H1 (cell line): ENCODE results near the gene CUL4A. TPM values are rescaled to one million over a fixed set of nuclear protein-coding genes. Genes with fewer than 3 reads are reported as not detected.

Experiments
- CTCF ChIA-PET: fragments of 300-600 bp; sonication (Branson Sonifier 250); formaldehyde crosslinking; loops from one replicate; lab custom pipeline; 2021; ENCODE audit not compliant: partially characterized antibody; lab: Charles Lee
- POLR2A ChIA-PET: fragments of 300-600 bp; sonication (Branson Sonifier 250); formaldehyde crosslinking; loops from one replicate; lab custom pipeline; 2021; ENCODE audit warnings: inconsistent platforms; ENCODE audit not compliant: partially characterized antibody; lab: Charles Lee
- DNase-seq, 2 experiments: peaks; one replicate each; pipeline versions ENCODE4 v3.0.0 to v3.0.0-alpha.2; 2010 to 2022; ENCODE audit warnings: low spot score in 2 of 2, low read depth in 1 of 2, mixed read lengths in 1 of 2
- FAIRE-seq: peaks from 2 replicates; lab custom pipeline; 2011; peaks lifted over from hg19 to GRCh38; lab: Jason Lieb, UNC
- H2AFZ ChIP-seq: 2 replicates; pipeline ENCODE4 v1.8.1; 2012; ENCODE audit warnings: low read length, inconsistent platforms
- H2AK5ac ChIP-seq: 2 replicates; pipeline ENCODE4 v1.6.1; 2013; ENCODE audit warnings: low read depth, low read length
- H2BK120ac ChIP-seq: replicated peaks from 2 replicates; pipeline ENCODE3; 2013; ENCODE audit warnings: low read depth, low read length, inconsistent platforms
- H2BK12ac ChIP-seq: 2 replicates; pipeline ENCODE4 v1.6.1; 2013; ENCODE audit warnings: low read depth, low read length
- H2BK15ac ChIP-seq: 2 replicates; pipeline ENCODE4 v1.6.1; 2013; ENCODE audit warnings: low read length
- H2BK20ac ChIP-seq: 2 replicates; pipeline ENCODE4 v1.6.1; 2013; ENCODE audit warnings: low read length
- H2BK5ac ChIP-seq: 2 replicates; pipeline ENCODE4 v1.6.1; 2013; ENCODE audit warnings: low read depth, low read length
- H3K14ac ChIP-seq: 2 replicates; pipeline ENCODE4 v1.6.1; 2013; ENCODE audit warnings: inconsistent platforms; ENCODE audit not compliant: insufficient read length
- H3K18ac ChIP-seq: 2 replicates; pipeline ENCODE4 v1.6.1; 2013; ENCODE audit warnings: low read length; ENCODE audit errors: extremely low read depth
- H3K23ac ChIP-seq: 2 replicates; pipeline ENCODE4 v1.6.1; 2013; ENCODE audit warnings: inconsistent platforms; ENCODE audit not compliant: insufficient read length
- H3K23me2 ChIP-seq: 2 replicates; pipeline ENCODE4 v1.6.1; 2013; ENCODE audit warnings: low read depth, low read length
- H3K27ac ChIP-seq: 2 replicates; pipeline ENCODE4 v1.6.1; 2011; ENCODE audit warnings: low read depth, low read length, inconsistent platforms
- H3K27me3 ChIP-seq, 4 experiments: replicated peaks in 1 of 4; 1 replicate in 1 of 4; 2 replicates in 3 of 4; pipeline versions ENCODE4 v1.6.1 to v1.8.1; 2011 to 2013; ENCODE audit warnings: low read length in 3 of 4, mild to moderate bottlenecking in 3 of 4, inconsistent platforms in 2 of 4, mixed read lengths in 2 of 4, moderate library complexity in 1 of 4; ENCODE audit not compliant: control insufficient read depth in 3 of 4, insufficient read depth in 3 of 4; ENCODE audit errors: extremely low read depth in 1 of 4
- H3K36me3 ChIP-seq, 4 experiments: 2 replicates each; pipeline versions ENCODE4 v1.6.1 to v1.8.1; 2011 to 2013; ENCODE audit warnings: mild to moderate bottlenecking in 4 of 4, low read length in 3 of 4, moderate library complexity in 2 of 4, control low read depth in 1 of 4, inconsistent platforms in 1 of 4; ENCODE audit not compliant: insufficient read depth in 4 of 4, control insufficient read depth in 2 of 4
- H3K4ac ChIP-seq: replicated peaks from 2 replicates; pipeline ENCODE3; 2013; ENCODE audit warnings: low read length, low read depth, mixed read lengths, inconsistent platforms; ENCODE audit not compliant: insufficient read length
- H3K4me1 ChIP-seq, 4 experiments: replicated peaks in 1 of 4; 1 replicate in 1 of 4; 2 replicates in 3 of 4; pipeline versions ENCODE4 v1.6.1 to v1.8.1; 2011 to 2013; ENCODE audit warnings: low read length in 3 of 4, inconsistent platforms in 2 of 4, mixed read lengths in 1 of 4; ENCODE audit not compliant: insufficient read depth in 4 of 4, control insufficient read depth in 3 of 4
- H3K4me2 ChIP-seq, 2 experiments: 2 replicates each; pipeline versions ENCODE4 v1.6.1 to v1.8.1; 2011 to 2013; ENCODE audit warnings: low read depth in 2 of 2, low read length in 2 of 2, control low read depth in 1 of 2, inconsistent platforms in 1 of 2, mild to moderate bottlenecking in 1 of 2; ENCODE audit not compliant: insufficient read depth in 1 of 2
- H3K4me3 ChIP-seq, 4 experiments: fragments of 200-600, 300-600 bp in 1 of 4; sonication (generic), shearing (Covaris generic), sonication (Bioruptor Twin) in 1 of 4; 2 replicates each; pipeline versions ENCODE4 v1.5.1 to v1.8.1; 2011 to 2016; ENCODE audit warnings: low read length in 4 of 4, low read depth in 3 of 4, control low read depth in 2 of 4, inconsistent platforms in 2 of 4, mild to moderate bottlenecking in 2 of 4, mixed read lengths in 1 of 4, moderate library complexity in 1 of 4; ENCODE audit not compliant: insufficient read depth in 2 of 4; ENCODE audit errors: extremely low read depth in 1 of 4
- H3K56ac ChIP-seq: replicated peaks from 2 replicates; pipeline ENCODE3; 2013; ENCODE audit warnings: low read depth, mild to moderate bottlenecking, mixed read lengths, low read length, inconsistent platforms; ENCODE audit not compliant: insufficient read length
- H3K79me1 ChIP-seq: 2 replicates; pipeline ENCODE4 v1.6.1; 2013; ENCODE audit warnings: low read depth, low read length, control low read depth
- H3K79me2 ChIP-seq, 2 experiments: 2 replicates each; pipeline versions ENCODE4 v1.6.1 to v1.8.1; 2012 to 2013; ENCODE audit warnings: low read length in 2 of 2, mild to moderate bottlenecking in 2 of 2, inconsistent platforms in 1 of 2; ENCODE audit not compliant: insufficient read depth in 2 of 2, control insufficient read depth in 1 of 2
- H3K9ac ChIP-seq, 4 experiments: replicated peaks in 1 of 4; 1 replicate in 1 of 4; 2 replicates in 3 of 4; pipeline versions ENCODE4 v1.6.1 to v1.8.1; 2011 to 2013; ENCODE audit warnings: low read depth in 3 of 4, low read length in 3 of 4, control low read depth in 2 of 4, mild to moderate bottlenecking in 2 of 4, moderate library complexity in 2 of 4, inconsistent platforms in 1 of 4; ENCODE audit errors: extremely low read depth in 1 of 4
- H3K9me3 ChIP-seq, 2 experiments: 2 replicates each; pipeline versions ENCODE4 v1.6.1 to v1.8.1; 2012 to 2013; ENCODE audit warnings: mild to moderate bottlenecking in 2 of 2, moderate library complexity in 2 of 2, control low read depth in 1 of 2, inconsistent platforms in 1 of 2, low read depth in 1 of 2, low read length in 1 of 2, mixed read lengths in 1 of 2; ENCODE audit not compliant: insufficient read depth in 2 of 2
- H4K20me1 ChIP-seq, 2 experiments: replicated peaks in 1 of 2; 2 replicates each; pipeline versions ENCODE3 to v1.8.1; 2011 to 2013; ENCODE audit warnings: inconsistent platforms in 2 of 2, low read length in 2 of 2, mild to moderate bottlenecking in 1 of 2; ENCODE audit not compliant: insufficient read depth in 2 of 2, control insufficient read depth in 1 of 2
- H4K5ac ChIP-seq: 2 replicates; pipeline ENCODE4 v1.6.1; 2013; ENCODE audit warnings: low read length, low read depth, mixed read lengths, inconsistent platforms; ENCODE audit not compliant: insufficient read length
- H4K8ac ChIP-seq: 2 replicates; pipeline ENCODE4 v1.8.0; 2013; ENCODE audit warnings: mild to moderate bottlenecking, moderate library complexity, low read length, inconsistent platforms; ENCODE audit not compliant: insufficient read depth; ENCODE audit errors: extremely low read depth
- H4K91ac ChIP-seq: replicated peaks from 2 replicates; pipeline ENCODE3; 2013; ENCODE audit warnings: low read length, mixed read lengths, inconsistent platforms; ENCODE audit not compliant: insufficient read length
- E2F6 ChIP-seq: IDR thresholded peaks from 2 replicates; pipeline ENCODE4 v1.6.1; 2012; ENCODE audit warnings: inconsistent platforms
- POLR2AphosphoS5 ChIP-seq: IDR thresholded peaks from 2 replicates; pipeline ENCODE4 v1.6.1; 2011; ENCODE audit warnings: low read depth, low read length
- RNF2 ChIP-seq: fragments of 200-900, 300-1000 bp; sonication (generic); IDR thresholded peaks from 2 replicates; pipeline ENCODE4 v1.7.1; 2016; ENCODE audit warnings: borderline replicate concordance, low read depth, mild to moderate bottlenecking, antibody characterized with exemption, low read length; ENCODE audit not compliant: poor library complexity, severe bottlenecking; ENCODE audit errors: missing control alignments
- SAP30 ChIP-seq: fragments of 300-600 bp; sonication (generic); IDR thresholded peaks from 2 replicates; pipeline ENCODE4 v1.7.1; 2012; ENCODE audit warnings: low read length, moderate library complexity, mild to moderate bottlenecking, inconsistent platforms; ENCODE audit not compliant: insufficient read depth, insufficient replicate concordance
- SIRT6 ChIP-seq: IDR thresholded peaks from one replicate; pipeline ENCODE4 v1.7.1; 2012; ENCODE audit warnings: low read length, inconsistent platforms
- YY1 ChIP-seq: IDR thresholded peaks from 2 replicates; pipeline ENCODE4 v1.6.1; 2011; ENCODE audit warnings: low read depth, mild to moderate bottlenecking, low read length
- whole genome bisulfite sequencing, 2 experiments: shearing (Covaris generic) in 1 of 2; methylation state at CpG; one replicate each; pipeline versions ENCODE4 v1.1.6 to v1.1.7; 2013 to 2015; ENCODE audit warnings: low lambda C conversion rate in 2 of 2, mixed read lengths in 2 of 2, inconsistent platforms in 1 of 2, low coverage in 1 of 2, missing lambda C conversion rate in 1 of 2; ENCODE audit not compliant: insufficient replicate concordance in 2 of 2, insufficient coverage in 1 of 2, insufficient read length in 1 of 2; ENCODE audit errors: extremely low coverage in 1 of 2, missing lambda C conversion rate in 1 of 2; 5-methylcytosine and 5-hydroxymethylcytosine counted together
- polyA plus RNA-seq, 7 experiments: library from polyadenylated mRNA; depleted of rRNA in 3 of 7; stranded (reverse) in 5 of 7; unstranded in 2 of 7; fragments of >200 nt in 5 of 7; fragments of 200-250 nt in 2 of 7; gene quantifications; 1 replicate in 5 of 7; 2 replicates in 1 of 7; 4 replicates in 1 of 7; pipeline versions ENCODE4 v1.2.1 to v1.2.3, GENCODE V29; 2011 to 2013; ENCODE audit warnings: missing spikeins in 2 of 7, mixed read lengths in 2 of 7
- total RNA-seq: library from RNA; stranded (reverse); fragmentation: NEBNext Ultra II Directional; extraction: Animal tissue kit (Norgen Biotek cat#: 25700); gene quantifications from 2 replicates; pipeline ENCODE4 v1.2.1, GENCODE V29; 2021

The CUL4A gene
- total and polyA plus RNA-seq, 2 of the 8 experiments (the other 6 are each of a cell fraction or from before 2014, with no cell fraction given) = 54.7 to 101 TPM

- no peak for FAIRE-seq
- peaks cover 4 to 18% (median 11%) of the 10 kb centered on the region in 4 experiments; a peak in 7 of 8 replicates for H3K36me3 ChIP-seq
- POLR2A ChIA-PET = interaction anchor here (1.2 to 2.2 kb wide), 3 partner anchors 8 to 43 kb away, joined by 3 to 8 read pairs (median 5); no protein-coding TSS in a partner anchor
These were observed 5.1 kb upstream of the CUL4A start for GRCh38 chr13:113204378-113204734.

More at GRCh38 chr13:113204378-113204734, 5.1 kb upstream of the CUL4A start:
- DNase-seq = no peak
- H3K9me3 ChIP-seq = no peaks in the 10 kb centered on the region
- no peak overlapping the region for H3K14ac ChIP-seq
- H3K27ac ChIP-seq = no peak overlapping the region
- CTCF ChIA-PET = no interaction called here
- H4K5ac ChIP-seq = no peak overlapping the region
- no peak overlapping the region for H2BK120ac ChIP-seq
- no peak overlapping the region for H2AK5ac ChIP-seq
- no peak overlapping the region for H2BK20ac ChIP-seq
- H2BK12ac ChIP-seq = no peak overlapping the region; the same call in 1 of the 2 replicates
- no peak overlapping the region for H3K18ac ChIP-seq
- no peak overlapping the region for H2AFZ ChIP-seq
- no peak overlapping the region for H2BK5ac ChIP-seq
- peaks cover 27% of the 10 kb centered on the region for H3K79me1 ChIP-seq
- TF ChIP-seq SAP30 (no peak), POLR2AphosphoS5 (no peak), SIRT6 (no peak), E2F6 (no peak), YY1 (no peak), RNF2 (no peak)
- no peaks in the 10 kb centered on the region for H3K27me3 ChIP-seq
- no peak overlapping the region for H4K91ac ChIP-seq
- no peak overlapping the region for H3K56ac ChIP-seq
- peaks cover 0 to 4% (median 2%) of the 10 kb centered on the region in 4 experiments; a peak in 4 of 7 replicates for H3K4me1 ChIP-seq
- H3K9ac ChIP-seq = no peak overlapping the region
- H3K4ac ChIP-seq = no peak overlapping the region
- WGBS, 2 experiments = 97% methylated on average over 5 of the region's 5 CpGs; no CpG with 5 or more reads in 1 of the 2 experiments
- H2BK15ac ChIP-seq = no peak overlapping the region
- H4K20me1 ChIP-seq = peaks cover 8 to 36% of the 10 kb centered on the region in 2 experiments
- H3K79me2 ChIP-seq = peaks cover 36 to 89% of the 10 kb centered on the region in 2 experiments
- H3K23me2 ChIP-seq = peaks cover 5% of the 10 kb centered on the region
- no peak overlapping the region for H3K23ac ChIP-seq
- no peak overlapping the region for H3K4me3 ChIP-seq
- H4K8ac ChIP-seq = no peak overlapping the region
- H3K4me2 ChIP-seq = no peak overlapping the region
